22Rv1 (cell line): Measurements from ENCODE around the gene HS3ST3A1.

Experiments used
- CTCF ChIP-seq: fragments of 450-650 bp; IDR thresholded peaks from 2 replicates; pipeline ENCODE4 v1.5.1; 2017; ENCODE audit warnings: mild to moderate bottlenecking
- ZFX ChIP-seq: fragments of 450-650 bp; IDR thresholded peaks from 2 replicates; pipeline ENCODE4 v1.6.1; 2017; ENCODE audit warnings: antibody characterized with exemption, borderline replicate concordance

GRCh38 chr17:13462146-13462545 is 139.6 kb downstream of the HS3ST3A1 start:
- TF ChIP-seq CTCF (no peak), ZFX (no peak)
